Glutamatergic neuron (in vitro differentiated cells): ENCODE results near the gene SMCO2. TPM values are rescaled to one million over a fixed set of nuclear protein-coding genes. Genes with fewer than 3 reads are reported as not detected.

Source experiments
- DNase-seq: peaks from one replicate; pipeline ENCODE4 v3.0.0; 2022
- H3K27ac Mint-ChIP-seq: one replicate; pipeline ENCODE4 v1.8.0; 2020; ENCODE audit warnings: mild to moderate bottlenecking, mixed read lengths, inconsistent platforms; ENCODE audit not compliant: unreplicated experiment
- H3K27me3 Mint-ChIP-seq: one replicate; pipeline ENCODE4 v1.8.0; 2020; ENCODE audit warnings: mild to moderate bottlenecking, moderate library complexity, mixed read lengths, inconsistent platforms; ENCODE audit not compliant: unreplicated experiment
- H3K36me3 Mint-ChIP-seq: one replicate; pipeline ENCODE4 v1.8.0; 2020; ENCODE audit warnings: mild to moderate bottlenecking, mixed read lengths, inconsistent platforms; ENCODE audit not compliant: unreplicated experiment
- H3K4me1 Mint-ChIP-seq: one replicate; pipeline ENCODE4 v1.8.0; 2020; ENCODE audit warnings: mild to moderate bottlenecking, low read depth, mixed read lengths, inconsistent platforms; ENCODE audit not compliant: unreplicated experiment
- H3K4me3 Mint-ChIP-seq: one replicate; pipeline ENCODE4 v1.8.0; 2020; ENCODE audit warnings: mild to moderate bottlenecking, mixed read lengths, inconsistent platforms; ENCODE audit not compliant: unreplicated experiment
- H3K9me3 Mint-ChIP-seq: one replicate; pipeline ENCODE4 v1.8.0; 2020; ENCODE audit warnings: mild to moderate bottlenecking, moderate library complexity, mixed read lengths, inconsistent platforms; ENCODE audit not compliant: unreplicated experiment
- long read RNA-seq: library from polyadenylated mRNA; unstranded; transcript quantifications from one replicate; pipeline ENCODE4 v2.0.0, GENCODE V29; 2020; ENCODE audit not compliant: unreplicated experiment
- total RNA-seq: library from RNA; stranded (reverse); fragmentation: NEBNext Ultra II Directional; extraction: Animal tissue kit (Norgen Biotek cat#: 25700); gene quantifications from one replicate; pipeline ENCODE4 v1.2.1, GENCODE V29; 2021; ENCODE audit not compliant: unreplicated experiment
- TF ChIP-seq, protein P1 (sequence below): fragments of 200-600 bp; sonication (generic); IDR thresholded peaks from one replicate; pipeline ENCODE4 v1.5.0; 2021; ENCODE audit not compliant: partially characterized antibody, unreplicated experiment

Gene SMCO2
- not detected for total RNA-seq
- long read RNA-seq = 0 reads

DNA sequence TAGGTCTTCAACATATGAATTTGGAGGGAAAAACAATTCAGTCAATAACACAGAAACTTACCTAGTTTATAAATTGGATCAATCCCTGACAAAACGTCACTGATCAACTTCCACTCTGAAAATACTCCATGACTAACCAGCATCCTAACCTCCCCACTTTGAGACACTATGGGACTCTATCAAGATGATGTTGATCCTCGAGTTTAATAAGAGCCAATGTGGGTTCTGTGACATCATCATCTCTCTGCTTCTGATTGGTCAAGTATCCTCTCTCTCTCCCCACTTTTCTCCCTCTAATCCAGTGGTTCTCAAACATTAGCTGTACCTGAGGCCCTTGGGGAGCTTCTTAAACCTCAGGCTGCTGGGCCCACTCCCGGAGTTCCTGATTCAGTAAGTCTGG lies at the start of gene SMCO2:
Gene SMCO2 (plus strand): TSS at position 301 of the 400 bp plus-strand sequence. CDS start 23,896 bp downstream, outside the sequence.
- Mint-ChIP-seq H3K36me3 (no peaks in the 10 kb centered on the region), H3K4me3 (no peak within 1 kb of the TSS), H3K9me3 (no peaks in the 10 kb centered on the region), H3K27ac (no peak within 1 kb of the TSS), H3K4me1 (peaks cover 5% of the 10 kb centered on the region), H3K27me3 (no peaks in the 10 kb centered on the region)
- TF ChIP-seq, protein P1, sequence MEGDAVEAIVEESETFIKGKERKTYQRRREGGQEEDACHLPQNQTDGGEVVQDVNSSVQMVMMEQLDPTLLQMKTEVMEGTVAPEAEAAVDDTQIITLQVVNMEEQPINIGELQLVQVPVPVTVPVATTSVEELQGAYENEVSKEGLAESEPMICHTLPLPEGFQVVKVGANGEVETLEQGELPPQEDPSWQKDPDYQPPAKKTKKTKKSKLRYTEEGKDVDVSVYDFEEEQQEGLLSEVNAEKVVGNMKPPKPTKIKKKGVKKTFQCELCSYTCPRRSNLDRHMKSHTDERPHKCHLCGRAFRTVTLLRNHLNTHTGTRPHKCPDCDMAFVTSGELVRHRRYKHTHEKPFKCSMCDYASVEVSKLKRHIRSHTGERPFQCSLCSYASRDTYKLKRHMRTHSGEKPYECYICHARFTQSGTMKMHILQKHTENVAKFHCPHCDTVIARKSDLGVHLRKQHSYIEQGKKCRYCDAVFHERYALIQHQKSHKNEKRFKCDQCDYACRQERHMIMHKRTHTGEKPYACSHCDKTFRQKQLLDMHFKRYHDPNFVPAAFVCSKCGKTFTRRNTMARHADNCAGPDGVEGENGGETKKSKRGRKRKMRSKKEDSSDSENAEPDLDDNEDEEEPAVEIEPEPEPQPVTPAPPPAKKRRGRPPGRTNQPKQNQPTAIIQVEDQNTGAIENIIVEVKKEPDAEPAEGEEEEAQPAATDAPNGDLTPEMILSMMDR = no peak
- no peak for DNase-seq

DNA sequence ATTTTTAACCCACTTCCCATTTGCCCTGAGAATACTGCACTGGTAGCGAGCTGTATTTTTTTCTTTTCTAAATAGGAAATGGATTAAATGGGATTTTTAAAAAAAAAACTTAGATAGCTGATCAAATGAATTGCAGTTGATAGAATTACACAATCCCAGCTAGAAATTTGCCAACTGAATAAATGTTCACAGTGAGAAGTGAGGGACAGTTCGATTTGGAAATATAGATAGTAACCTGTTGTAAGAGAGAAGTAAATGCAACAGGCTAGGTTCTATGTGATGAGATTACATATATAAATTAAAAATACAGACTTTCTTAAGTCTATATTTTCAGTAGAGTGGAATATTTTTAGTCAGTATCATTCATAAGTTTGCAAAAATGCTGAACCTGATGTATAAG lies 48.1 kb upstream of the SMCO2 start:
- peaks cover 4% of the 10 kb centered on the region for H3K4me1 Mint-ChIP-seq
- H3K27ac Mint-ChIP-seq = no peak overlapping the region
- no peaks in the 10 kb centered on the region for H3K36me3 Mint-ChIP-seq
- DNase-seq = no peak
- TF ChIP-seq, protein P1 = no peak
- H3K4me3 Mint-ChIP-seq = no peak overlapping the region
- no peaks in the 10 kb centered on the region for H3K27me3 Mint-ChIP-seq
- peaks cover 2% of the 10 kb centered on the region for H3K9me3 Mint-ChIP-seq

DNA sequence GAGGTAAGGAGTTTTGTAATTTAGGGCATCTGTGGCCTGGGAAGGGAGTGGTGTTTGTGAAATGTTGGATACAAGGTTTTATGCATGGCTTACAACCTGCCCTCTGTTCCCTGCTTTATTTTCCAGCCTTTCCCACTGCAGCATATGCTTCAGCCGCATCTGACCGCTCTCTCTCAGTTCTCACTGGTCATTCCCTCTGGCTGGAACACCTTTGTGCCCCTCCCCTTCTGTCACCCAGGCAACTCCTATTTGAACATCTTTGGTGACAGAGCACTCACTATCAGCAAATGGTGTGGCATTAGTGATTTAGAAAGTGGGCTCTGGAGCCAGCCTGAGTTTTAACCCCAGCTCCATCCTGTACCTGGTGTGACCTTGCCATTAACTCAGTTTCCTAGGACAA lies 47.5 kb upstream of the SMCO2 start:
- TF ChIP-seq, protein P1 = no peak
- DNase-seq = no peak
- peaks cover 2% of the 10 kb centered on the region for H3K9me3 Mint-ChIP-seq
- H3K4me1 Mint-ChIP-seq = peaks cover 4% of the 10 kb centered on the region
- H3K27me3 Mint-ChIP-seq = no peaks in the 10 kb centered on the region
- no peak overlapping the region for H3K27ac Mint-ChIP-seq
- H3K4me3 Mint-ChIP-seq = no peak overlapping the region
- no peaks in the 10 kb centered on the region for H3K36me3 Mint-ChIP-seq

DNA sequence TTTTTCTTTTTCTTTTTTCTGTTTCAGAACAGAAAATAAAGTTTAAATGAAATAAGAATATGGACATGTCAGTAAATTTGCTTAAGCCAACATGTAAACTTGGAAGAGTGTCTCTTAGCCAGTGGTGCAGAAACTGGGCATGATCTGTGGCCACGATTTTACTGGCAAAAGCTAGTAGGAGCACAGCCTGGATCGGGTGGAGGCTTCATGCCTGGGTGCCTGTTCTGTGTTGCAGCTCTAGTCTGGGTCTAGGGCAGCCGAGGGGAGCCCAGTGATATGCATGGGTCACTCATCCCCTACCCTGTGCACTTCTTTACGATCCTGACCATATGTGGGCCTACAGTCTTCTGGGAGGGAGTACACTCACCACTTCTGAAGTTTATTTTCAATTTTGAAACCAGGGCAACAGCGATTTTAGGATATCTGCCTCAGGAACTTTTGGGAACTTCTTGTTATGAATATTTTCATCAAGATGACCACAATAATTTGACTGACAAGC lies 45.6 kb upstream of the SMCO2 start:
- TF ChIP-seq, protein P1 = no peak

DNA sequence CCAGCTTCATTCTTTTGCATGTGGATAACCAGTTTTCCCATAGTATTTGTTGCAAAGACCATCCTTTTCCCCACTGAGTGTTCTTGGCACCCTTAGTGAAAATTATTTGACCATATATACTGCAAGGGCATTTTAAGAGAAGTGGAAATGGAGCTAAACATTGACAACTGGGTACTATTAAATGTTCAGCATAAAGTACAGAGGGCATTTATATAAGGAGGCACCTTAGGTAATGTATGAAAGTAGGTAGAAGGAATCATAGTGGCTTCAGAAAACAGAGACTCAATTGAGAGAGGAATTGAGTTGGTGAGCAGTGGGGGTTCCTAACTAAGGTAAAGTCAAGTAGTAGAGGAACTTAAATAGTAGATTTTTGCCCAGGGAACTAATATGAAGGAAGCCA lies 34.5 kb upstream of the SMCO2 start:
- no peaks in the 10 kb centered on the region for H3K27me3 Mint-ChIP-seq
- DNase-seq = no peak
- no peaks in the 10 kb centered on the region for H3K4me1 Mint-ChIP-seq
- H3K9me3 Mint-ChIP-seq = no peaks in the 10 kb centered on the region
- no peak overlapping the region for H3K4me3 Mint-ChIP-seq
- no peak overlapping the region for H3K27ac Mint-ChIP-seq
- peaks cover 5% of the 10 kb centered on the region for H3K36me3 Mint-ChIP-seq
- TF ChIP-seq, protein P1 = no peak

More for the DNA sequence above, 45.6 kb upstream of the SMCO2 start:
- DNase-seq = no peak
- no peak overlapping the region for H3K27ac Mint-ChIP-seq
- H3K4me1 Mint-ChIP-seq = peaks cover 4% of the 10 kb centered on the region
- no peak overlapping the region for H3K4me3 Mint-ChIP-seq
- H3K9me3 Mint-ChIP-seq = peaks cover 3% of the 10 kb centered on the region
- no peaks in the 10 kb centered on the region for H3K27me3 Mint-ChIP-seq
- H3K36me3 Mint-ChIP-seq = peaks cover 4% of the 10 kb centered on the region
